Calu3 (cell line): Measurements from ENCODE around the gene MPZL1. TPM values are rescaled to one million over a fixed set of nuclear protein-coding genes. Genes with fewer than 3 reads are reported as not detected.
"Not testable (repeated sequence)": the region's sequence is repeated elsewhere in the genome, so short reads cannot be mapped to it uniquely, and the experiment has no call there.

ENCODE experiments used
- BruUV-seq: library from RNA; stranded (reverse); fragments of 400-500 nt; replicated peaks from 2 replicates; lab custom pipeline; 2021; lab: Mats Ljungman, UMichigan
- CTCF ChIA-PET: fragments of 300-600 bp; sonication (Branson Sonifier 250); formaldehyde crosslinking; loops from one replicate; lab custom pipeline; 2022; ENCODE audit warnings: antibody characterized with exemption; lab: Charles Lee
- DNase-seq: peaks from one replicate; pipeline ENCODE4 v3.0.0; 2022
- H3K27ac Mint-ChIP-seq: one replicate; pipeline ENCODE4 v1.8.0; 2022; ENCODE audit warnings: mixed read lengths; ENCODE audit not compliant: unreplicated experiment
- H3K27me3 Mint-ChIP-seq: one replicate; pipeline ENCODE4 v1.8.0; 2022; ENCODE audit warnings: mixed read lengths; ENCODE audit not compliant: unreplicated experiment
- H3K36me3 Mint-ChIP-seq: one replicate; pipeline ENCODE4 v1.8.0; 2022; ENCODE audit warnings: mild to moderate bottlenecking, moderate library complexity, mixed read lengths; ENCODE audit not compliant: insufficient read depth, unreplicated experiment
- H3K4me1 Mint-ChIP-seq: one replicate; pipeline ENCODE4 v1.8.0; 2022; ENCODE audit warnings: mild to moderate bottlenecking, low read depth, mixed read lengths; ENCODE audit not compliant: unreplicated experiment
- H3K4me3 Mint-ChIP-seq: one replicate; pipeline ENCODE4 v1.8.0; 2022; ENCODE audit warnings: mild to moderate bottlenecking, low read depth, moderate library complexity, mixed read lengths; ENCODE audit not compliant: unreplicated experiment
- H3K9me3 Mint-ChIP-seq: one replicate; pipeline ENCODE4 v1.8.0; 2022; ENCODE audit warnings: low read depth, mixed read lengths; ENCODE audit not compliant: unreplicated experiment
- intact Hi-C: fragments of 100-400 bp; cut with micrococcal nuclease; formaldehyde crosslinking; loops from one replicate; pipeline ENCODE4 v1.10.0; 2022; ENCODE audit not compliant: unreplicated experiment
- total RNA-seq: library from RNA; stranded (reverse); gene quantifications from 2 replicates; pipeline ENCODE4 v1.2.3, GENCODE V29; 2022
- TF ChIP-seq, protein P1 (sequence below): fragments of 200-600 bp; IDR thresholded peaks from one replicate; pipeline ENCODE4 v1.8.0; 2022; ENCODE audit warnings: antibody characterized with exemption; ENCODE audit not compliant: unreplicated experiment

MPZL1 gene
- total RNA-seq, 1 experiment from 2014 or later, result 139 TPM

DNA sequence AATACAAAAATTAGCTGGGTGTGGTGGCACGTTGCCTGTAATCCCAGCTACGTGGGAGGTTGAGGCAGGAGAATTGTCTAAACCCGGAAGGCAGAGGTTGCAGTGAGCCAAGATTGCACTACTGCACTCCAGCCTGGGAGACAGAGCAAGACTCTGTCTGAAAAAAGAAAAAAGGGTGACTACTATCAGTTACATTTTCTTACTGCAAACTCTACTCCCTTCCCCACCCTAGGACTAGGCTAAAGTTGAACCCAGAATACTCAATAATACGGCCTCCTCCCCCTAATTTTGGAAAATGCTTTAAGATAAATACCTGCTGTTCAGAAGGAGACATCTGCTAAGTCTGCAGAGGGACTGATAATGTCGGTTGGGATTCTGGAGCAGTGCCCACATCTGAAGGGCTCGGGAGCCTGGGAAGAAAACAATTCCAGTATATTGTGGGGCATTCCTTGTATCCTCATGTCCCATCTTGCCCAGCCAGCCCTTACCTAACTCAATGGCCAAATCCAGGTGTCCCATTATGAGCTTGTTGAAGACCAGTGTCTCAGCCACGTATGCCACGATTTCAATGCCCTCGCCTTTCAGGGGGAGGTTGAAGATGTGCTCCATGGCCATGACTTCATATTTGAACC, 102.5 kb downstream of the MPZL1 start:
- intact Hi-C loops, result loop anchor here (5.0 kb wide), 1 partner anchor 103 kb away; no protein-coding TSS in a partner anchor
- H3K27me3 Mint-ChIP-seq, result no peaks in the 10 kb centered on the region
- no peak overlapping the region for H3K27ac Mint-ChIP-seq
- peaks cover 38% of the 10 kb centered on the region for H3K4me1 Mint-ChIP-seq
- CTCF ChIA-PET, result interaction anchor here (0.8 kb wide), 1 partner anchor 25 kb away, joined by 3 read pairs; no protein-coding TSS in a partner anchor
- TF ChIP-seq, protein P1, sequence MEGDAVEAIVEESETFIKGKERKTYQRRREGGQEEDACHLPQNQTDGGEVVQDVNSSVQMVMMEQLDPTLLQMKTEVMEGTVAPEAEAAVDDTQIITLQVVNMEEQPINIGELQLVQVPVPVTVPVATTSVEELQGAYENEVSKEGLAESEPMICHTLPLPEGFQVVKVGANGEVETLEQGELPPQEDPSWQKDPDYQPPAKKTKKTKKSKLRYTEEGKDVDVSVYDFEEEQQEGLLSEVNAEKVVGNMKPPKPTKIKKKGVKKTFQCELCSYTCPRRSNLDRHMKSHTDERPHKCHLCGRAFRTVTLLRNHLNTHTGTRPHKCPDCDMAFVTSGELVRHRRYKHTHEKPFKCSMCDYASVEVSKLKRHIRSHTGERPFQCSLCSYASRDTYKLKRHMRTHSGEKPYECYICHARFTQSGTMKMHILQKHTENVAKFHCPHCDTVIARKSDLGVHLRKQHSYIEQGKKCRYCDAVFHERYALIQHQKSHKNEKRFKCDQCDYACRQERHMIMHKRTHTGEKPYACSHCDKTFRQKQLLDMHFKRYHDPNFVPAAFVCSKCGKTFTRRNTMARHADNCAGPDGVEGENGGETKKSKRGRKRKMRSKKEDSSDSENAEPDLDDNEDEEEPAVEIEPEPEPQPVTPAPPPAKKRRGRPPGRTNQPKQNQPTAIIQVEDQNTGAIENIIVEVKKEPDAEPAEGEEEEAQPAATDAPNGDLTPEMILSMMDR, result no peak
- no peak overlapping the region for H3K4me3 Mint-ChIP-seq
- peaks cover 3% of the 10 kb centered on the region for H3K9me3 Mint-ChIP-seq
- DNase-seq, result no peak
- BruUV-seq, result no TSS peak
- peaks cover 9% of the 10 kb centered on the region for H3K36me3 Mint-ChIP-seq

GRCh38 chr1:167825419-167826079, 103.8 kb downstream of the MPZL1 start:
- H3K4me3 Mint-ChIP-seq, result no peak overlapping the region
- TF ChIP-seq, protein P1, result no peak
- H3K4me1 Mint-ChIP-seq, result peaks cover 38% of the 10 kb centered on the region
- H3K27me3 Mint-ChIP-seq, result no peaks in the 10 kb centered on the region
- H3K9me3 Mint-ChIP-seq, result no peaks in the 10 kb centered on the region
- H3K27ac Mint-ChIP-seq, result no peak overlapping the region
- H3K36me3 Mint-ChIP-seq, result no peaks in the 10 kb centered on the region
- CTCF ChIA-PET, result interaction anchor here (0.8 kb wide), 1 partner anchor 24 kb away, joined by 3 read pairs; no protein-coding TSS in a partner anchor
- no peak for DNase-seq
- intact Hi-C loops, result no loop called here
- BruUV-seq, result no TSS peak

- Mint-ChIP-seq H3K36me3 (no peaks in the 10 kb centered on the region), H3K27ac (no peak overlapping the region), H3K4me1 (peaks cover 32% of the 10 kb centered on the region), H3K27me3 (no peaks in the 10 kb centered on the region), H3K9me3 (no peaks in the 10 kb centered on the region), H3K4me3 (no peak overlapping the region)
- intact Hi-C loops, result no loop called here
- CTCF ChIA-PET, result no interaction called here
- no peak for DNase-seq
- BruUV-seq, result no TSS peak
- TF ChIP-seq, protein P1, result no peak
These were observed 104.3 kb downstream of the MPZL1 start for GRCh38 chr1:167826127-167826526.

DNA sequence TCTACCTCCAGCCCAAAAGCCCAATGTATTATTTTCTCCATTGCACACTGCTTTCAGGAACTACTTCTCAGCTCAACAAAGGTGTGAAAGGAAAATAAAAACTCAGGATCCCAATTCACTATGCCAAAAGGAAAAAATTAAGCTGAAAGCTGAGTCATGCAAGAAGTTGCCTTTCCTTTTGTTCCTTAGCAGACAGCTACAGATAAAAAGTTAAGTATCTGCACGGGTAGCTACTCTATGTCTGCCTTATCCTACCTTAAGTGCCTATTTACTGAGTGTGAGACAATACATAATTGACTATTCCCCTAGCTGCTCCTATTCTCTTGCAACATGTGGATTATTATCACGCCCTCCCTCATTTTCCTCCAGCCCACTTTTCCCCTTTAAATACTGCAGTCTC, 108.1 kb downstream of the MPZL1 start:
- CTCF ChIA-PET, result no interaction called here
- no peak for DNase-seq
- Mint-ChIP-seq H3K36me3 (no peaks in the 10 kb centered on the region), H3K27ac (no peak overlapping the region), H3K4me1 (peaks cover 12% of the 10 kb centered on the region), H3K4me3 (no peak overlapping the region), H3K27me3 (no peaks in the 10 kb centered on the region), H3K9me3 (no peaks in the 10 kb centered on the region)
- no TSS peak for BruUV-seq
- intact Hi-C loops, result no loop called here
- TF ChIP-seq, protein P1, result no peak

DNA sequence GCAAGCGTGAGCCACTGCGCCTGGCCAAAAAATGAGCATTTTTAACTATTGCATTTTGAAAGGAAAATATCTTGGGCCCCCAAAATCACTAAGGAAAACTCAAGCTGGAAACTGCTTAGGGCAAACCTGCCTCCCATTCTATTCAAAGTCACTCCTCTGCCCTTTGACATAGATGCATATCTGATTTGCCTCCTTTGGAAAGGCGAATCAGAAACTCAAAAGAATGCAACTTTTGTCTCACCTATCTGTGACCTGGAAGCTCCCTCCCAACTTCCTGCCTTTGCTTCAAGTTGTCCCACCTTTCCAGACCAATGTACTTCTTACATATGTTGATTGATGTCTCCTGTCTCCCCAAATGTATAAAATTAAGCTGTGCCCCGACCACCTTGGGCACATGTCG, 108.9 kb downstream of the MPZL1 start:
- H3K4me1 Mint-ChIP-seq, result peaks cover 12% of the 10 kb centered on the region
- BruUV-seq, CTCF ChIA-PET, H3K36me3 Mint-ChIP-seq, H3K27me3 Mint-ChIP-seq, H3K4me3 Mint-ChIP-seq, H3K27ac Mint-ChIP-seq, intact Hi-C loops, DNase-seq, H3K9me3 Mint-ChIP-seq: not testable (repeated sequence)
